WTC11 (cell line): ENCODE measurements around the gene B3GAT3.

Experiments
- CREB1 ChIP-seq: sonication (generic); formaldehyde crosslinking; IDR thresholded peaks from 2 replicates; pipeline ENCODE4 v1.8.0; 2023; ENCODE audit warnings: mild to moderate bottlenecking, missing genetic modification reagents
- CTCF ChIP-seq: fragments of 200-600 bp; IDR thresholded peaks from 2 replicates; pipeline ENCODE4 v1.8.0; 2022; ENCODE audit warnings: antibody characterized with exemption
- E2F5 ChIP-seq: sonication (generic); formaldehyde crosslinking; IDR thresholded peaks from 2 replicates; pipeline ENCODE4 v1.8.1; 2022; ENCODE audit warnings: mild to moderate bottlenecking, moderate library complexity, missing genetic modification reagents
- ESRRA ChIP-seq: sonication (generic); formaldehyde crosslinking; IDR thresholded peaks from 2 replicates; pipeline ENCODE4 v1.8.1; 2022; ENCODE audit warnings: mild to moderate bottlenecking, missing genetic modification reagents, borderline replicate concordance
- GABPB1 ChIP-seq: sonication (generic); formaldehyde crosslinking; IDR thresholded peaks from 2 replicates; pipeline ENCODE4 v1.8.1; 2023; ENCODE audit warnings: mild to moderate bottlenecking, missing genetic modification reagents
- RORB ChIP-seq: fragments of 250-450 bp; sonication (Bioruptor Pico); IDR thresholded peaks from 2 replicates; pipeline ENCODE4 v1.9.0; 2021; ENCODE audit warnings: mild to moderate bottlenecking
- USF1 ChIP-seq: sonication (generic); formaldehyde crosslinking; IDR thresholded peaks from 2 replicates; pipeline ENCODE4 v1.8.0; 2022; ENCODE audit warnings: mild to moderate bottlenecking, missing genetic modification reagents
- USF2 ChIP-seq: sonication (generic); formaldehyde crosslinking; IDR thresholded peaks from 2 replicates; pipeline ENCODE4 v1.8.1; 2023; ENCODE audit warnings: mild to moderate bottlenecking, missing genetic modification reagents, moderate library complexity
- ZBTB43 ChIP-seq: sonication (generic); formaldehyde crosslinking; IDR thresholded peaks from 2 replicates; pipeline ENCODE4 v1.8.1; 2023; ENCODE audit warnings: mild to moderate bottlenecking, missing genetic modification reagents
- ZNF396 ChIP-seq: fragments of 250-450 bp; sonication (Bioruptor Pico); IDR thresholded peaks from 2 replicates; pipeline ENCODE4 v1.8.0; 2021; ENCODE audit warnings: mild to moderate bottlenecking, moderate library complexity, borderline replicate concordance

GRCh38 chr11:62649486-62649885 is 27.7 kb upstream of the B3GAT3 start:
- TF ChIP-seq ESRRA (no peak), CTCF (no peak), E2F5 (CRISPR knock-in tag) (no peak), ZBTB43 (CRISPR knock-in tag) (no peak), USF2 (CRISPR knock-in tag) (no peak), ZNF396 (CRISPR knock-in tag) (no peak), CREB1 (CRISPR knock-in tag) (no peak), USF1 (CRISPR knock-in tag) (no peak), GABPB1 (CRISPR knock-in tag) (no peak), RORB (CRISPR knock-in tag) (no peak)
